ENCODE measurements around the gene CD1B.

GRCh38 chr1:158357441-158357840 lies 26.1 kb upstream of the CD1B start:
- TF ChIP-seq CTCF (IDR thresholded peaks at IDR 0.05) (no peak), POLR2A (IDR thresholded peaks at IDR 0.05) (no peak)
